ENCODE measurements around the gene ARHGAP20.

The ARHGAP20 gene, protein sequence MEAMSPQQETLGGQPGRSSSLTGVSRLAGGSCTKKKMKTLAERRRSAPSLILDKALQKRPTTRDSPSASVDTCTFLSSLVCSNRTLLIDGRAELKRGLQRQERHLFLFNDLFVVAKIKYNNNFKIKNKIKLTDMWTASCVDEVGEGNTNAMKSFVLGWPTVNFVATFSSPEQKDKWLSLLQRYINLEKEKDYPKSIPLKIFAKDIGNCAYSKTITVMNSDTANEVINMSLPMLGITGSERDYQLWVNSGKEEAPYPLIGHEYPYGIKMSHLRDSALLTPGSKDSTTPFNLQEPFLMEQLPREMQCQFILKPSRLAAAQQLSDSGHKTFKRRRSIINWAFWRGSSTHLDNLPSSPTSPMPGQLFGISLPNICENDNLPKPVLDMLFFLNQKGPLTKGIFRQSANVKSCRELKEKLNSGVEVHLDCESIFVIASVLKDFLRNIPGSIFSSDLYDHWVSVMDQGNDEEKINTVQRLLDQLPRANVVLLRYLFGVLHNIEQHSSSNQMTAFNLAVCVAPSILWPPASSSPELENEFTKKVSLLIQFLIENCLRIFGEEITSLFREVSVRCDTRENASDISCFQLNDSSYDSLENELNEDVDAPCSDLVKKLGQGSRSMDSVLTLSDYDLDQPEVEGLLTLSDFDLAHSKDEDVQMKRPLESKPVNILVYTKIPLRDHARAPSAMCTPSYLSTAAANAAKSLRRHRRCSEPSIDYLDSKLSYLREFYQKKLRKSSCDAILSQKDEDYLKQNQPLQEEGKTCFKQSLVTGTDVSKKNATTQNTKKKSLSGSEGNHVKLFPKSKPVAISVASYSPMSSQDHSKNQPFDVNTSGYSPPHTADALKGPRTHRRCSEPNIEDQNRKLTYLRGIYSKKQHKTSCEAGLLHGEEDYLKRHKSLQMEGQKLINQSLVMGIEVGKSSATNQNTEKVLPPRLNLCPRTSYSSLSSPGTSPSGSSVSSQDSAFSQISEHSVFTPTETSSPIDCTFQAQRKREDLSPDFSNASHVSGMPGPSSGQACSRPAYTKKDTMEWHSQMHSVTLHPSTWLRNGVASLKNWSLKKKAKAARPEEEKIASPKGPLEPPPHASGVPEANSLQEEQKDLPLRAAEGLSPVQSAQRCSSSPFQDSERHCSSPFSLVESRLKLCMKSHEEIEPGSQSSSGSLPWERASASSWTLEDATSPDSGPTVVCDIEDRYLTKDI

DNA sequence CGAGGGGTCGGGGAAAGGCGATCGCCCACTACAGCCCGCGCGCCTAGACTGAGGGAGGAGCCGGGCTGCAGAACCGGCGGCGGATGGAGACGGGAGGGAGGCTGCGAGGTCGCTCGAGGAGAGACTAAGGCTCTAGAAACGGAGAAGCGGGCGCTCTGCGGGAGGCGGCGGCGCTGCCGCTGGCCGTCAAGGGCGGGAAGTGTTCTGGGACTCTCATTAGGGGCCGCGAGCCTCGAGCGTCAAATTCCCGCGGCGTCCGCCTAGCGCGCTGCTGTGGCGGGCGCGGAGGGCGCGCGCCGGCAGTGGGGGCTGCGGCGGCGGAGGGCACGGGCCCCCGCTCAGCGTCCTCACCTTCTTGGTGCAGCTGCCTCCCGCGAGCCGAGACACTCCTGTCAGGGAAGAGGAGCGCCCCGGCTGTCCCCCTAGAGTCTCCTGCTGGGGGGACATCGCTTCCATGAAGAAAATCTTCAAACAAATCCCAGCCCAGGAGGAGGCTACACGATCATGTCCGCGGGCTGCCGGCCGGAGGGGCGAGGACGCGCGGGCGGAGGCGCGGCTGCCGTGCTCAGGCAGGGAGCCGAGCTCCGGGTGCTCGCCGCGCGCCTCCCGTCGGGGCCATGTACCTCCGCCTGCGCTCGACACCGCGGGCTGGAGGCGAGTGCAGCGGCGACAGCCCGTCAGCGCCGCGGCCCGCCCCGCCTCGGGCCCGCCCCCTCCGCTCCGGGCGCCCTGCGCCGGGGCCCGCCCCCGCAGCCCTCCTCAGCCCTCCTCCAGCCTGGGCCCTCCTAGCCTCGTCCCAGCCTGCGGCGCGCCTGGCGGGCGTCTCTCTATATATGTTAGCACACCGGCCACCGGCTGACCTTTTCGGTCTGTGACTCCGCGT, at the start of gene ARHGAP20:
ARHGAP20 (minus strand) TSS at position 662 of the 883 bp plus-strand sequence; CDS start at position 456, 206 bp downstream.
- DNase-seq: no peak

DNA sequence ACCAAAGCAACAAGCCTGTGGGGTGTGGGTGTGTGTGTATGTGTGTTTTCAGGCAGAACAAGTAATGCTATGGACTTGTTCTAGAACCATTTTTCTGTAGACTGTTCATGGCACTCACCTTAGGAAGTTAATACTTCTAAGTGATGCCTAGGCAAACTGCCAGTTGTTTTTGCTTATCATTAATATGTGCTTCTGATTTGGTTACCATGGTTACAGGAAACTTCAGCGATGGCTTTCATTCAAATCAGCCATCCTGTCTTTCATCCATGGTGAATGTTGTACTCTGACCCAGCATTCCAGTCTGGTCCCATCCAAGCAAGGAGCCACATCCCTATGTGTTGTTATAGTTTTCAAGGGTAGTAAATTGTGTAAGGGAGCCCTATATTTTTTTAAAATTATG, 49.8 kb upstream of the ARHGAP20 start:
- no peak for DNase-seq

DNA sequence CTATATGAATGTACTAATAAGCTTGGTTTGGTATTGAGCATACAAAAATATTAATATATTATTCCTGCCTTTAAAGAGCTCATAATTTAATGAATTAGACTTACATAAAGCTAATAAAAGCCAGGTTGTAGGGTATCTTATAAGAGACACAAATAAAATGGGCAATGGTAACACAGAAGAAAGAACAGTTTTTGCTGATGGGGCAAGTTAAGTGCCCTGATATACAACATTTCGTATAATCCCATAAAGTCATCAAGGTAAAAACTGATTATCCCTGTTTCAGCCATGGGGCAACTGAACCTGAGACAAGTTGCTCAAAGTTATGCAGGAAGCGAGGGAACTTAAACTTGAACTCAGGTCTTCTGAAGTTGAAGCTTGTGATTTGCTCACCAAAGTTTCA, 48.9 kb upstream of the ARHGAP20 start:
- no peak for DNase-seq

DNA sequence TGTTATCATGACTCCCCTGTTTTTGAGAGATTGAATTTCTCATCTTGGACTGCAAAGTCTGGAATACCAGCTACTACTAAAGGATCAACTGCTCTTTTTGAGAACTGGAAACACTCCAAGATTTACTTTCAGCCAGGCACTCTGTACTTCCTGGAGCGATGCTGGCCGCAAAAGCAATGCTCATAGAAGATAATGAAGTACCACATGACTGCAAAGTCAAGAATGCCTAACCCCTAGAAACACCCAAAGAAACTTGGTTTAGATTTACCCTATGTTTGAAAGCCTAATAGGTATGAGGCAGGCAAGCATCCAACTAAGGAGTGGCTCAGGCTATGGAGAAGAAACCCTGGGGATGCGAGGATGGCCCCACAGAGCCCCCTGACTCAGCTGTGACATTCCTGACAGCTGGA, 47.7 kb upstream of the ARHGAP20 start:
- DNase-seq: no peak

- no peak for DNase-seq
Measured at GRCh38 chr11:110757962-110758755, 45.9 kb upstream of the ARHGAP20 start.

GRCh38 chr11:110757066-110757465, 44.8 kb upstream of the ARHGAP20 start:
- no peak for DNase-seq

- no peak for DNase-seq
Measured at GRCh38 chr11:110755941-110756340, 43.7 kb upstream of the ARHGAP20 start.

- no peak for DNase-seq
Measured at GRCh38 chr11:110752890-110753289, 40.7 kb upstream of the ARHGAP20 start.

GRCh38 chr11:110750100-110750499, 37.9 kb upstream of the ARHGAP20 start:
- DNase-seq: no peak

- no peak for DNase-seq
Measured at GRCh38 chr11:110747531-110747930, 35.3 kb upstream of the ARHGAP20 start.

DNA sequence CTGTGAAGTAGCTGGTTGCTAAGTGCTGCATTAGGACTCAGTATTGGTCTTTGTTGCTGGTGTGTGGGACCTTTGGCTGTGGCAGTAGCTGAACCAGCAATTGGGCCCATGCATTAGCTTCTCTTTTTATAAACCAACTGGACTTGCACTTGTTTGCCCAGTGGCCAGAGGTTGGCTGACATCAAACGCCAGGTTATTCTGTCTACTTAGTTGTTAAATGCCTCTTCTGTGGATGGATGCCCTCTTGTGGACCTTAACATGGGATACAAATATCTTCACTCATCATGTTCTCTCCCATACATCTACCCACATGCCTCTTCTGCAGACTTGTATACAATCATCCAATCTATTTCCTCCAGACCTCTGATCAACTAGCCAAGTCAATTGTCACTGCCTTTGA, 26.4 kb upstream of the ARHGAP20 start:
- no peak for DNase-seq

- no peak for DNase-seq
Measured at GRCh38 chr11:110737593-110737992, 25.4 kb upstream of the ARHGAP20 start.

- no peak for DNase-seq
Measured at GRCh38 chr11:110736171-110736553, 23.9 kb upstream of the ARHGAP20 start.

DNA sequence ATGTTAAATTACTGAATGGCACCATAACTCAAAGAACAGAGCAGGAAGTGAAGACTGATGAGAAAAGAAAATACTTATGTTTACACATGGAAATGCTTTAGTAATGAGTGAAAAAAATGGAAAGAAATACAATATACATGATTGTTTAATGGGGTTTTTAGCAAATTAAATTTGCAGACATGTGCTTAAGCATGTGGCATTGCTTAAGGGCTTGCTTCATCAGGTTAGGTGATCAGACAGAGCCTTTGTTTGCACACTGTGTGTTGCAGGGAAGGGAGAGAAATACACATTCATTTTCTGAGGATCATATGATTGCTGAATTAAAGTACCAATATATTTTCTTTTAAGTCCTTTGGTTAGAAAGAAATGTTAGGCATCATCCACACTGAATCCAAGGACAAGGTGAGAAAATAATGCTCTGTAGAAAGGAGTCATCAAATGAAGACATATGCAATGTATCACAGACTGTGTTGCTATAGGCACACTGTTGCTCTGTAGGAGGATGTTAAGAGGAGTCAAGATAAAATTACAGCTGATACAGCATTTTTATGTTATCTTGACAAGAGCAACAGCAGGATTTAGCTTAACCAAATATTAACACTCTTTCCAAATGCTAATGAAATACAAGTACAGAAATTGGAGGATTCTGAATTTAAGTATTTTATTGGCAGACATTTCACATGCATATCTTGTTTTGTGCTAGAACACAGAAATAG, 23.4 kb upstream of the ARHGAP20 start:
- no peak for DNase-seq

GRCh38 chr11:110734790-110735189, 22.6 kb upstream of the ARHGAP20 start:
- no peak for DNase-seq

DNA sequence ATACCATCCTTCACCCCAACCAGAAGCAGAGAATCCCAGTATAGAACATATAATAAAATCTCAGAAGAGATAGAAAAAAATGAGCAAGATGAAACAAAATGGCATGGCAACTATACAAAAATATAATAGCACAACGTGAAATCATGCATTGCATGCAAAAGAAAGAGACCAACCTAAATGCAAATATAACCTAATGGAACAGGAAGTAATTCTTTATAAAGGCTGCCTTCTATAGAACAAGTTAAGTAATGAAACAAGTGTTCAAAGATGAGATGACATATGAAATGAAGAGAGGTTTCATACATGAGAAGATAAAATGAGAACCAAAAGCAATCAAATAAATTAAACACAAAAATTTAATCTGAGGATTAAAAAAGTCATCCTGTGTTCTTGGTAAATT, 18.5 kb upstream of the ARHGAP20 start:
- no peak for DNase-seq

DNA sequence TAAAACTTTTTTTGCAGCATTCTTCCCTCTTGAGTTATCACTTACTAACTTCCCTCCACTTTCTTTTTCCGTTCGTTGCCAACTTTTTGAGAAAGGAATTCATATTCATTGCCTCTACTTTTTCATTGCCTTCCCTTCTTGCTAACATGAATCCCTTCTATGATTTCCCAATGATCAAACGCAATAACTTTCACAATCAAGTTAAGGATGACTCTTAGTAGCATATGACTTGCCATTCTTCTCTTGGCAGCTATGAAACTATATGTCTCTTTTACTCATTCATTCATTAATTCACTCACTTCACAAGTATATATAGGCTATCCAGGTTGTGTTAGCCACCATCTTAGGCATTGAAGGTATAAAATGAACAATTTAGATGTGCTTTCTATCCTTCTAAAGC, 16.6 kb upstream of the ARHGAP20 start:
- DNase-seq: no peak

- DNase-seq: no peak
Measured at GRCh38 chr11:110728476-110728875, 16.2 kb upstream of the ARHGAP20 start.

DNA sequence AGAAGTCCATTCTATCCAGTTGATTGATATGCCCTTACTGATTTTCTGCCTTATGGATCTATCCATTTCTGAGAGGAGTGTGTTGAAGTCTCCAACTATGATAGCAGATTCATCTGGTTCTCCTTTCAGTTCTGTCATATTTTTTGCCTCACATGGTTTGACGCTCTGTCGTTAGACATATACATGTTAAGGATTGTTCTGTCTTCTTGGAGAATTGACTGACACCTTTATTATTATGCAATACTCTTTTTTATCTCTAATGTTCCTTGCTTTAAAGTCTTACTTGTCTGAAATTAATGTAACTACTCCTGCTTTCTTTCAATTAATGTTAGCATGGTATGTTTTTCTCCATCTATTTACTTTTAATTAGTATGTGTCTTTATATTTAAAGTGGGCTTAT, 12.1 kb upstream of the ARHGAP20 start:
- DNase-seq: no peak

- DNase-seq: no peak
Measured at GRCh38 chr11:110720431-110721275, 8.4 kb upstream of the ARHGAP20 start.
